H9 (cell line): ENCODE results near the gene PCDHGA11. TPM values are rescaled to one million over a fixed set of nuclear protein-coding genes. Genes with fewer than 3 reads are reported as not detected.

ENCODE experiments used
- DNase-seq: peaks from one replicate; pipeline ENCODE4 v3.0.0-alpha.2; 2017
- H2AFZ ChIP-seq: one replicate; pipeline ENCODE4 v1.6.1; 2013; ENCODE audit warnings: mild to moderate bottlenecking, low read length, control low read depth, moderate library complexity
- H2AK5ac ChIP-seq: 2 replicates; pipeline ENCODE4 v1.6.1; 2013; ENCODE audit warnings: low read length, control low read depth, mixed read lengths; ENCODE audit not compliant: insufficient read length
- H2BK120ac ChIP-seq: one replicate; pipeline ENCODE4 v1.6.1; 2013; ENCODE audit warnings: low read depth, mild to moderate bottlenecking, low read length, control low read depth, inconsistent platforms; ENCODE audit not compliant: poor library complexity, severe bottlenecking
- H2BK12ac ChIP-seq: 2 replicates; pipeline ENCODE4 v1.6.1; 2013; ENCODE audit warnings: low read length, control low read depth, mixed read lengths, low read depth; ENCODE audit not compliant: insufficient read length
- H2BK15ac ChIP-seq: 2 replicates; pipeline ENCODE4 v1.6.1; 2013; ENCODE audit warnings: low read depth, low read length, control low read depth
- H2BK20ac ChIP-seq: one replicate; pipeline ENCODE4 v1.6.1; 2013; ENCODE audit warnings: low read depth, mild to moderate bottlenecking, low read length, control low read depth, inconsistent platforms; ENCODE audit not compliant: poor library complexity, severe bottlenecking
- H2BK5ac ChIP-seq: 2 replicates; pipeline ENCODE4 v1.6.1; 2013; ENCODE audit warnings: low read length, control low read depth, mixed read lengths; ENCODE audit not compliant: insufficient read length
- H3K14ac ChIP-seq: 2 replicates; pipeline ENCODE4 v1.6.1; 2013; ENCODE audit warnings: low read length, control low read depth; ENCODE audit not compliant: insufficient read depth
- H3K18ac ChIP-seq: 2 replicates; pipeline ENCODE4 v1.6.1; 2013; ENCODE audit warnings: low read depth, mild to moderate bottlenecking, mixed read lengths, low read length, control low read depth; ENCODE audit not compliant: insufficient read length
- H3K23ac ChIP-seq: 2 replicates; pipeline ENCODE4 v1.6.1; 2013; ENCODE audit warnings: low read length, control low read depth, mixed read lengths, low read depth; ENCODE audit not compliant: insufficient read length
- H3K23me2 ChIP-seq: 2 replicates; pipeline ENCODE4 v1.6.1; 2013; ENCODE audit warnings: low read depth, mild to moderate bottlenecking, mixed read lengths, low read length, control low read depth; ENCODE audit not compliant: insufficient read length, poor library complexity, severe bottlenecking
- H3K27ac ChIP-seq: 2 replicates; pipeline ENCODE4 v1.5.1; 2013; ENCODE audit warnings: low read length, control low read depth, mixed read lengths, low read depth; ENCODE audit not compliant: insufficient read length
- H3K27me3 ChIP-seq: 2 replicates; pipeline ENCODE4 v1.6.1; 2013; ENCODE audit warnings: low read length, control low read depth, inconsistent platforms; ENCODE audit not compliant: insufficient read depth
- H3K4ac ChIP-seq: 2 replicates; pipeline ENCODE4 v1.6.1; 2013; ENCODE audit warnings: low read depth, mild to moderate bottlenecking, control low read depth, inconsistent platforms, low read length, moderate library complexity
- H3K4me1 ChIP-seq: 2 replicates; pipeline ENCODE4 v1.6.1; 2013; ENCODE audit warnings: low read length, control low read depth, inconsistent platforms; ENCODE audit not compliant: insufficient read depth
- H3K4me2 ChIP-seq: 2 replicates; pipeline ENCODE4 v1.6.1; 2013; ENCODE audit warnings: low read length, control low read depth, mixed read lengths; ENCODE audit not compliant: insufficient read length, insufficient read depth
- H3K56ac ChIP-seq: 2 replicates; pipeline ENCODE4 v1.6.1; 2013; ENCODE audit warnings: low read depth, mild to moderate bottlenecking, mixed read lengths, low read length, control low read depth; ENCODE audit not compliant: insufficient read length
- H3K79me1 ChIP-seq: 2 replicates; pipeline ENCODE4 v1.6.1; 2013; ENCODE audit warnings: low read depth, mild to moderate bottlenecking, moderate library complexity, low read length, control low read depth, inconsistent platforms; ENCODE audit not compliant: insufficient read depth, poor library complexity, severe bottlenecking
- H3K79me2 ChIP-seq: 2 replicates; pipeline ENCODE4 v1.6.1; 2013; ENCODE audit warnings: low read length, control low read depth, inconsistent platforms; ENCODE audit not compliant: insufficient read depth
- H3K9ac ChIP-seq: 2 replicates; pipeline ENCODE4 v1.6.1; 2013; ENCODE audit warnings: low read length, control low read depth, mixed read lengths; ENCODE audit not compliant: insufficient read length; ENCODE audit errors: extremely low read depth
- H3K9me3 ChIP-seq: one replicate; pipeline ENCODE4 v1.6.1; 2013; ENCODE audit warnings: low read depth, low read length, inconsistent platforms; ENCODE audit not compliant: control insufficient read depth
- H3T11ph ChIP-seq: one replicate; pipeline ENCODE4 v1.6.1; 2013; ENCODE audit warnings: mild to moderate bottlenecking, low read length, control low read depth, inconsistent platforms
- H4K20me1 ChIP-seq: one replicate; pipeline ENCODE4 v1.6.1; 2013; ENCODE audit not compliant: control insufficient read depth, insufficient read length, insufficient read depth
- H4K5ac ChIP-seq: 2 replicates; pipeline ENCODE4 v1.6.1; 2013; ENCODE audit warnings: low read depth, mild to moderate bottlenecking, mixed read lengths, low read length, control low read depth; ENCODE audit not compliant: insufficient read length
- H4K8ac ChIP-seq: replicated peaks from 2 replicates; pipeline ENCODE4 v1.6.1; 2013; ENCODE audit warnings: low read length, control low read depth, mixed read lengths, low read depth; ENCODE audit not compliant: insufficient read length
- H4K91ac ChIP-seq: 2 replicates; pipeline ENCODE4 v1.6.1; 2013; ENCODE audit warnings: low read depth, mild to moderate bottlenecking, moderate library complexity, mixed read lengths, low read length, control low read depth; ENCODE audit not compliant: insufficient read length
- H3K27ac Mint-ChIP-seq, 3 experiments: 2 replicates in 2 of 3; 3 replicates in 1 of 3; pipeline ENCODE4 v1.8.0; 2020 to 2021; ENCODE audit warnings: mixed read lengths in 3 of 3, mild to moderate bottlenecking in 1 of 3, moderate library complexity in 1 of 3
- H3K27me3 Mint-ChIP-seq: 2 replicates; pipeline ENCODE4 v1.8.0; 2021; ENCODE audit warnings: low read depth, mild to moderate bottlenecking, moderate library complexity, mixed read lengths
- H3K36me3 Mint-ChIP-seq, 3 experiments: 2 replicates in 2 of 3; 3 replicates in 1 of 3; pipeline ENCODE4 v1.8.0; 2020 to 2021; ENCODE audit warnings: low read depth in 3 of 3, mixed read lengths in 3 of 3; ENCODE audit not compliant: insufficient read depth in 1 of 3
- H3K4me1 Mint-ChIP-seq, 2 experiments: 2 replicates each; pipeline ENCODE4 v1.8.0; 2020; ENCODE audit warnings: mixed read lengths in 2 of 2
- H3K4me3 Mint-ChIP-seq, 2 experiments: 2 replicates in 1 of 2; 3 replicates in 1 of 2; pipeline ENCODE4 v1.8.0; 2020 to 2021; ENCODE audit warnings: mild to moderate bottlenecking in 2 of 2, mixed read lengths in 2 of 2, moderate library complexity in 1 of 2
- H3K9me3 Mint-ChIP-seq, 2 experiments: 2 replicates in 1 of 2; 3 replicates in 1 of 2; pipeline ENCODE4 v1.8.0; 2020; ENCODE audit warnings: mild to moderate bottlenecking in 2 of 2, mixed read lengths in 2 of 2, moderate library complexity in 1 of 2
- CTCF ChIP-seq: fragments of 200-600 bp; sonication (generic); conservative IDR thresholded peaks from 3 replicates; pipeline ENCODE4 v1.8.0; 2021; ENCODE audit warnings: antibody characterized with exemption, mild to moderate bottlenecking
- WGBS: extraction: QIAGEN DNeasy Blood & Tissue Kit; methylation state at CpG from one replicate; pipeline ENCODE4 v1.1.7; 2013; ENCODE audit warnings: missing lambda C conversion rate, low lambda C conversion rate, mixed read lengths; ENCODE audit not compliant: insufficient read length; ENCODE audit errors: extremely low coverage; 5-methylcytosine and 5-hydroxymethylcytosine counted together
- total RNA-seq: library from RNA; stranded (reverse); gene quantifications from 2 replicates; pipeline ENCODE4 v1.2.1, GENCODE V29; 2021

Gene PCDHGA11
- total RNA-seq, 1 experiment from 2014 or later: 2.6 TPM

GRCh38 chr5:141399555-141400258, 21.1 kb upstream of the PCDHGA11 start:
- H3K4me3 Mint-ChIP-seq: no peak overlapping the region
- Histone ChIP-seq H2BK15ac (no peak overlapping the region), H4K8ac (no peak overlapping the region), H2BK20ac (no peak overlapping the region), H2BK120ac (no peak overlapping the region), H4K5ac (no peak overlapping the region), H3K79me2 (no peaks in the 10 kb centered on the region), H2AFZ (no peak overlapping the region), H3K9ac (no peak overlapping the region), H2BK5ac (no peak overlapping the region), H3K56ac (no peak overlapping the region), H3K27ac (no peak overlapping the region), H3K23ac (no peak overlapping the region), H3T11ph (no peak overlapping the region), H3K79me1 (no peaks in the 10 kb centered on the region), H3K23me2 (no peaks in the 10 kb centered on the region), H4K20me1 (no peaks in the 10 kb centered on the region), H3K9me3 (peaks cover 34% of the 10 kb centered on the region), H3K27me3 (no peaks in the 10 kb centered on the region), H3K18ac (no peak overlapping the region), H4K91ac (no peak overlapping the region), H3K14ac (no peak overlapping the region), H2AK5ac (no peak overlapping the region), H2BK12ac (no peak overlapping the region), H3K4me2 (no peak overlapping the region), H3K4ac (no peak overlapping the region), H3K4me1 (no peaks in the 10 kb centered on the region)
- no peak for TF ChIP-seq CTCF
- H3K36me3 Mint-ChIP-seq: peaks cover 19 to 44% (median 38%) of the 10 kb centered on the region in 3 experiments
- H3K27me3 Mint-ChIP-seq: no peaks in the 10 kb centered on the region
- H3K9me3 Mint-ChIP-seq: peaks cover 47 to 70% of the 10 kb centered on the region in 2 experiments
- H3K27ac Mint-ChIP-seq: no peak overlapping the region
- DNase-seq: no peak
- no peaks in the 10 kb centered on the region for H3K4me1 Mint-ChIP-seq
- no CpG with 5 or more reads among the region's 61 CpGs for WGBS
